ENCODE results near the gene ATP5F1D.
"Not testable (repeated sequence)": the region's sequence is repeated elsewhere in the genome, so short reads cannot be mapped to it uniquely, and the experiment has no call there.

ATP5F1D gene

GRCh38 chr19:1233115-1233667 lies 8.4 kb upstream of the ATP5F1D start:
- DNase-seq = no peak

GRCh38 chr19:1234051-1234954 lies 7.2 kb upstream of the ATP5F1D start:
- DNase-seq = no peak

GRCh38 chr19:1234955-1235380 lies 6.6 kb upstream of the ATP5F1D start:
- no peak for DNase-seq

- no peak for DNase-seq
Measured at GRCh38 chr19:1235625-1236538, 5.7 kb upstream of the ATP5F1D start.

GRCh38 chr19:1236576-1236975 lies 5.0 kb upstream of the ATP5F1D start:
- peak; percentile 22 for DNase-seq

GRCh38 chr19:1237027-1237659 lies 4.4 kb upstream of the ATP5F1D start:
- no peak for DNase-seq

- DNase-seq = no peak
Measured at GRCh38 chr19:1237754-1238368, 3.7 kb upstream of the ATP5F1D start, which contains the start of gene CBARP. CBARP (minus strand) TSS chr19:1238005; CDS start chr19:1236100, 1,905 bp downstream.

- no peak for DNase-seq
Measured at GRCh38 chr19:1238369-1239303, 2.9 kb upstream of the ATP5F1D start.

GRCh38 chr19:1239420-1239795 lies 2.1 kb upstream of the ATP5F1D start:
- DNase-seq = no peak

GRCh38 chr19:1239796-1240737 lies 1.5 kb upstream of the ATP5F1D start:
- peak; percentile 59 for DNase-seq

GRCh38 chr19:1240925-1241324 lies 626 bp upstream of the ATP5F1D start:
- no peak for DNase-seq

- DNase-seq = peak; percentile 29
Measured at GRCh38 chr19:1243768-1244692, 2.5 kb downstream of the ATP5F1D start.

- no peak for DNase-seq
Measured at GRCh38 chr19:1244693-1245451, 3.3 kb downstream of the ATP5F1D start.

GRCh38 chr19:1245494-1246264 lies 4.1 kb downstream of the ATP5F1D start:
- DNase-seq = no peak

GRCh38 chr19:1246265-1247087 lies 4.9 kb downstream of the ATP5F1D start:
- DNase-seq = not testable (repeated sequence)

GRCh38 chr19:1247748-1248138 lies 6.2 kb downstream of the ATP5F1D start:
- no peak for DNase-seq
